Central memory CD8-positive, alpha-beta T cell (primary cell): ENCODE data around the gene TRIP10.

ENCODE experiments used
- ATAC-seq: fragments of 150-1000 bp; cut with Tn5 transposase; replicated peaks from 2 replicates; pipeline ENCODE4 v1.10.0; 2022; ENCODE audit warnings: mild to moderate bottlenecking, moderate FRiP score, moderate number of reproducible peaks; ENCODE audit not compliant: poor library complexity, severe bottlenecking; ENCODE audit errors: extremely low read depth
- DNase-seq, 2 donors: peaks; one replicate each; pipeline ENCODE4 v3.0.0; 2021; ENCODE audit warnings: low spot score in 2 of 2
- H3K27ac Mint-ChIP-seq: one replicate; pipeline ENCODE4 v1.8.0; 2022; ENCODE audit warnings: low read depth, mild to moderate bottlenecking, moderate library complexity, mixed read lengths
- H3K27me3 Mint-ChIP-seq: one replicate; pipeline ENCODE4 v1.8.0; 2022; ENCODE audit warnings: mixed read lengths
- H3K36me3 Mint-ChIP-seq: one replicate; pipeline ENCODE4 v1.8.0; 2022; ENCODE audit warnings: mild to moderate bottlenecking, moderate library complexity, mixed read lengths; ENCODE audit not compliant: insufficient read depth
- H3K4me1 Mint-ChIP-seq: one replicate; pipeline ENCODE4 v1.8.0; 2022; ENCODE audit warnings: mixed read lengths
- H3K4me3 Mint-ChIP-seq: one replicate; pipeline ENCODE4 v1.8.0; 2022; ENCODE audit warnings: mild to moderate bottlenecking, moderate library complexity, mixed read lengths
- H3K9me3 Mint-ChIP-seq: one replicate; pipeline ENCODE4 v1.8.0; 2022; ENCODE audit warnings: mixed read lengths

The TRIP10 gene

GRCh38 chr19:6733338-6734095 lies 6.0 kb upstream of the TRIP10 start:
- peaks cover 28% of the 10 kb centered on the region for H3K4me1 Mint-ChIP-seq
- ATAC-seq = no peak
- no peak for DNase-seq

GRCh38 chr19:6734096-6734696 lies 5.3 kb upstream of the TRIP10 start:
- Mint-ChIP-seq H3K4me3 (no peak overlapping the region), H3K27me3 (no peaks in the 10 kb centered on the region), H3K27ac (no peak overlapping the region), H3K9me3 (no peaks in the 10 kb centered on the region), H3K36me3 (peaks cover 23% of the 10 kb centered on the region), H3K4me1 (peaks cover 34% of the 10 kb centered on the region)
- ATAC-seq (no peak), DNase-seq (no peak)

More at GRCh38 chr19:6733338-6734095, 6.0 kb upstream of the TRIP10 start:
- no peaks in the 10 kb centered on the region for H3K9me3 Mint-ChIP-seq
- peaks cover 21% of the 10 kb centered on the region for H3K36me3 Mint-ChIP-seq
- no peak overlapping the region for H3K27ac Mint-ChIP-seq
- no peak overlapping the region for H3K4me3 Mint-ChIP-seq
- H3K27me3 Mint-ChIP-seq = no peaks in the 10 kb centered on the region

GRCh38 chr19:6735181-6735911 lies 4.1 kb upstream of the TRIP10 start:
- Mint-ChIP-seq H3K4me1 (peaks cover 37% of the 10 kb centered on the region), H3K36me3 (peaks cover 23% of the 10 kb centered on the region), H3K27ac (peak overlapping the region; percentile 100), H3K27me3 (no peaks in the 10 kb centered on the region), H3K4me3 (no peak overlapping the region), H3K9me3 (no peaks in the 10 kb centered on the region)
- ATAC-seq = no peak
- no peak for DNase-seq

- no peaks in the 10 kb centered on the region for H3K9me3 Mint-ChIP-seq
- peaks cover 43% of the 10 kb centered on the region for H3K4me1 Mint-ChIP-seq
- DNase-seq (peak; percentile 56 to 63), ATAC-seq (peak; percentile 25)
- H3K27ac Mint-ChIP-seq = peak overlapping the region; percentile 100
- no peaks in the 10 kb centered on the region for H3K27me3 Mint-ChIP-seq
- H3K36me3 Mint-ChIP-seq = peaks cover 23% of the 10 kb centered on the region
- peak overlapping the region; percentile 89 for H3K4me3 Mint-ChIP-seq
Observed at GRCh38 chr19:6736169-6736916, 3.1 kb upstream of the TRIP10 start.

GRCh38 chr19:6736917-6737283 lies 2.6 kb upstream of the TRIP10 start:
- H3K9me3 Mint-ChIP-seq = no peaks in the 10 kb centered on the region
- H3K27ac Mint-ChIP-seq = peak overlapping the region; percentile 100
- no peak for DNase-seq
- H3K4me1 Mint-ChIP-seq = peaks cover 43% of the 10 kb centered on the region
- peaks cover 23% of the 10 kb centered on the region for H3K36me3 Mint-ChIP-seq
- no peak for ATAC-seq
- H3K4me3 Mint-ChIP-seq = peak overlapping the region; percentile 89
- no peaks in the 10 kb centered on the region for H3K27me3 Mint-ChIP-seq

- H3K4me1 Mint-ChIP-seq = peaks cover 40% of the 10 kb centered on the region
- peaks cover 23% of the 10 kb centered on the region for H3K36me3 Mint-ChIP-seq
- H3K4me3 Mint-ChIP-seq = peak within 1 kb of the TSS; percentile 89
- DNase-seq (peak; percentile 96 to 99), ATAC-seq (peak; percentile 82)
- no peaks in the 10 kb centered on the region for H3K27me3 Mint-ChIP-seq
- H3K9me3 Mint-ChIP-seq = no peaks in the 10 kb centered on the region
- H3K27ac Mint-ChIP-seq = peak within 1 kb of the TSS; percentile 100
Observed at GRCh38 chr19:6737284-6737872, 2.1 kb upstream of the TRIP10 start, which contains the start of gene GPR108. Gene GPR108, minus strand, starts transcription at chr19:6737580. Its CDS starts 4 bp downstream, at chr19:6737576.

- peak; percentile 13 for ATAC-seq
- H3K4me1 Mint-ChIP-seq = peaks cover 35% of the 10 kb centered on the region
Observed at GRCh38 chr19:6737873-6738786, 1.4 kb upstream of the TRIP10 start.

GRCh38 chr19:6738787-6739389 lies 592 bp upstream of the TRIP10 start:
- peaks cover 18% of the 10 kb centered on the region for H3K36me3 Mint-ChIP-seq
- peak overlapping the region; percentile 89 for H3K4me3 Mint-ChIP-seq
- H3K27me3 Mint-ChIP-seq = no peaks in the 10 kb centered on the region

More at GRCh38 chr19:6737873-6738786, 1.4 kb upstream of the TRIP10 start:
- Mint-ChIP-seq H3K36me3 (peaks cover 21% of the 10 kb centered on the region), H3K27me3 (no peaks in the 10 kb centered on the region), H3K27ac (peak overlapping the region; percentile 100), H3K4me3 (peak overlapping the region; percentile 89), H3K9me3 (no peaks in the 10 kb centered on the region)
- DNase-seq = peak; percentile 58 to 63

GRCh38 chr19:6739883-6740588 lies 556 bp downstream of the TRIP10 start:
- Mint-ChIP-seq H3K4me3 (peak overlapping the region; percentile 89), H3K27me3 (no peaks in the 10 kb centered on the region), H3K36me3 (peaks cover 13% of the 10 kb centered on the region), H3K4me1 (peaks cover 43% of the 10 kb centered on the region), H3K9me3 (no peaks in the 10 kb centered on the region), H3K27ac (no peak overlapping the region)
- no peak for DNase-seq
- no peak for ATAC-seq

More at GRCh38 chr19:6738787-6739389, 592 bp upstream of the TRIP10 start:
- no peaks in the 10 kb centered on the region for H3K9me3 Mint-ChIP-seq
- peaks cover 37% of the 10 kb centered on the region for H3K4me1 Mint-ChIP-seq
- ATAC-seq = no peak
- DNase-seq = no peak
- H3K27ac Mint-ChIP-seq = peak overlapping the region; percentile 100

GRCh38 chr19:6740589-6741343 lies 1.3 kb downstream of the TRIP10 start:
- no peaks in the 10 kb centered on the region for H3K9me3 Mint-ChIP-seq
- peaks cover 16% of the 10 kb centered on the region for H3K36me3 Mint-ChIP-seq
- no peak overlapping the region for H3K27ac Mint-ChIP-seq
- DNase-seq = no peak
- peak overlapping the region; percentile 89 for H3K4me3 Mint-ChIP-seq
- peaks cover 42% of the 10 kb centered on the region for H3K4me1 Mint-ChIP-seq
- no peak for ATAC-seq
- no peaks in the 10 kb centered on the region for H3K27me3 Mint-ChIP-seq
